ENCODE results near the gene IRGC.
"Not testable (repeated sequence)": the region's sequence is repeated elsewhere in the genome, so short reads cannot be mapped to it uniquely, and the experiment has no call there.

IRGC gene, protein sequence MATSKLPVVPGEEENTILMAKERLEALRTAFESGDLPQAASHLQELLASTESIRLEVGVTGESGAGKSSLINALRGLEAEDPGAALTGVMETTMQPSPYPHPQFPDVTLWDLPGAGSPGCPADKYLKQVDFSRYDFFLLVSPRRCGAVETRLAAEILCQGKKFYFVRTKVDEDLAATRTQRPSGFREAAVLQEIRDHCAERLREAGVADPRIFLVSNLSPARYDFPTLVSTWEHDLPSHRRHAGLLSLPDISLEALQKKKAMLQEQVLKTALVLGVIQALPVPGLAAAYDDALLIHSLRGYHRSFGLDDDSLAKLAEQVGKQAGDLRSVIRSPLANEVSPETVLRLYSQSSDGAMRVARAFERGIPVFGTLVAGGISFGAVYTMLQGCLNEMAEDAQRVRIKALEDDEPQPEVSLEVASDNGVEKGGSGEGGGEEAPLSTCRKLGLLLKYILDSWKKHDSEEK

GRCh38 chr19:43715776-43716175 lies at the start of gene IRGC:
Gene IRGC (plus strand): TSS chr19:43716076. CDS start chr19:43718559, 2,483 bp downstream.
- DNase-seq, result no peak

GRCh38 chr19:43667126-43667875 lies 48.6 kb upstream of the IRGC start:
- no peak for DNase-seq

DNA sequence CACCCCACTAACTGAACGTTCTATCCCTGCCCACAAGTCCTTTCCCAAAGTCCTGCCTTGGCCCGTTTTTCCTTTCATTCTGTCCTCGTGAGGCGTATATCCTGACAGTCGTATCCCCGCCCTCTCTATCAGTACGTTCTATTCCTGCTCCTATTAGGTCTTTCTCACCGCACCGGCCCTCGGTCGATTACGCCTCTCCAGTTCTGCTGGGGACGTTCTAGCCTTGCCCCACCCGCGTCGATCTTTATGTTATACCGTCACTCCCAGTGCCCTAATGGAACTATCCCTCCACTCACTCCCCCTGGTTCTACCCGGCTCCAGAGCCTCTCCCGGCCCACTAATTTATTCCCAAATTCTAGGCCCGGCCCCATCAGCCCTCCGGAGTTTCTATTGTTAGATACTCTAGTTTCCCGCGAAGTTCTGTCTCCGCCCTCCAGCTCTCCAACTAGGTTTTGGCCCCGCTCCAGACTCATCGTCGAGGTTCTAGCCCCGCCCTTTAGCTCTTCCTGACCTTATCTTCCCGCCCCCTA lies 47.9 kb upstream of the IRGC start:
- no peak for DNase-seq

DNA sequence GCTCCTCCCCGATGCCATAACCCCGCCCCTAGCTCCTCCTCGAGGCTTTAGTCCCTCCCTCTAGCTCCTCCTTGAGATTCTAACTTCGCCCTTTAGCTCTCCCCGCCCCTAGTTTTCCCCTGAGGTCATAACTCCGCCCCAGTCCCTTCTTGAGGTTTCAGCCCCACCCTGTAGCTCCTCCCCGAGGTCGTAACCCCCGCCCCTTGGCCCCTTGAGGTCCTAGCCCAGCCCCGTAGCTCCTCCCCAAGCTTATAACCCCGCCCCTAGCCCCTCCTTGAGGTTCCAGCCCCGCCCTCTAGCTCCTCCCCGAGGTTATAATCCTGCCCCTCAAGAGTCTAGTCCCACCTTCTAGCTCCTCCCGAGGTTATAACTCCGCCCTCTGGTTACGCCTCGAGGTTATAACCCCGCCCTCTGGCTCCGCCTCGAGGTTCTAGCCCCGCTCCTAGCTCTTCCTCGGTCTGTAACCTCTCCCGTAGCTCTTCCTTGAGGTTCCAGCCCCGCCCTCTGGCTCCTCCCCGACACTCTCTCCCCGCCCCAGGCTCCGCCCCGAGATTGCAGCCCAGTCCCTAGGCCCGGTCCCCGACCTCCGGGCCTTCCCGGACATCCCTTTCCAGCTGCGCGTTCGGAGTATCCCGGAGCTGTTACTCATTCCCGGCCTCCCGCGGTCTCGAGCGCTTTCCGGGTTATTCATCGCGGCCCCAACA lies 47.3 kb upstream of the IRGC start:
- peak; percentile 80 for DNase-seq

GRCh38 chr19:43672061-43672679 lies 43.7 kb upstream of the IRGC start:
- no peak for DNase-seq

DNA sequence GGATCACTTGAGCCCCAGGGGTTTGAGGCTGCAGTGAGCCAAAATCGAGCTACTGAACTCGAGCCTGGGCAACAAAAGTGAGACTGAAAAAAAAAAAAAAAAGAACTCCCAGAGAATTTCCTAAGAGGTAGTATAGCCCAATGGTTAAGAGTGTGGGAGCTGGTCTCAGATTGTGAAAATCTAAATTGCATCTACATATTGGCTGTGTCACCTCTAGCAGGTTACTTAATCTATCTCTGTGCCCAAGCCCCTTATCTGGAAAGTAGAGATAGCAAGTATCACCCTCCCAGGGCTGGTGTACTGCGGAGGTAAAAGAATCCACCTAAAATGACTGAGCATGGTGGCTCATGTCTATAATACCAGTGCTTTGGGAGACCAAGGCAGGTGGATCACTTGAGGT lies 42.2 kb upstream of the IRGC start:
- no peak for DNase-seq

- no peak for DNase-seq
Observed at GRCh38 chr19:43674183-43674582, 41.7 kb upstream of the IRGC start.

- no peak for DNase-seq
Observed at GRCh38 chr19:43674596-43674995, 41.3 kb upstream of the IRGC start.

GRCh38 chr19:43675269-43675879 lies 40.5 kb upstream of the IRGC start:
- peak; percentile 42 for DNase-seq

GRCh38 chr19:43675906-43676305 lies 40.0 kb upstream of the IRGC start:
- no peak for DNase-seq

DNA sequence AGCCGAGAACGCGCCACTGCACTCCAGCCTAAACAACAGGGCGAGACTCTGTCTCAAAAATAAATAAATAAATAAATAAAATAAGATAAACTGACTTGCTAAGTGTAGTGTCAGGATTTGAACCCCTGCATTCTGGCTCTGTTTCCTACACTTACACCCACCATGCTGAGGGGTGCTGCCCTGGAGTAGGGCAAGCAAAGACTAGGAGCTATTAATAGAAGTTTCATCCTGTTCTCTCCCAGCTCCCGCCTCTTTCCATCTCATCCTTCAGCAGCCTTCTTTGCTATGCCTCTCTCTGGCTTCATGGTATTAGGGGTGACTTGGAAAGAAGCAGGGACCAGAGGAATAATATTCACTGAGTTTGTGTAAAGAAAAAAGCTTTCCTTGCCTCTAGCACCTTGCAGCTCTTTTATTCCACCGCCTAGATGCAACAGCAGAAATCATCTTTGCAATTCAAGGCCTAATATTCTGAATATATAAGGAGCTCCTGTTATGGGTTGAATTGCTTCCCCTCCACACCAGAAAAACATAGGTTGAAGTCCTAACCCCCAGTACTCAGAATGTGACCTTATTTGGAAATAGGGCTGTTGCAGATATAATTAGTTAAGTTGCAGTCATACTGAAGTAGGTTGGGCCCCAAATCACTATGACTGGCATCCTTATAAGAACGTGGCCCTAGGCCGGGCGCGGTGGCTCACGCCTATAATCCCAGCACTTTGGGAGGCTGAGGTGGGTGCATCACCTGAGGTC lies 37.2 kb upstream of the IRGC start:
- no peak for DNase-seq

DNA sequence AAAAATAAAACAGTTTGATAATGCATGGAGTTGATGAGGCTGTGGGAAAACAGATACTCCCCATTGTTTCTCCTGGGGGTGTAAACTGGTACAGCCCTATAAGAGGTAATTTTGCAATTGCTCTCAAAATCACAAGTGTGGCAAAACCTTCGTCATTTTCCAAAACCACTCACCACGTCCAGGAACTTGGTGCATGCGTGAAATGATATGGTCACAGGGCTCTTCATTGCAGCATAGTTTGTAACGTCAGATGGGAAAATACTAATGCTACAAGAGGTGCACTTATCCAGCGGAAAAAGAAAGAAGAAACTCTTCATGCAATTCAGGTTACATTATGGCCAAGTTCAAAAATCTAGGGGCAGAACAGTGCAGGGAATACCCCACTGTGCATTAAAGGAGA lies 34.1 kb upstream of the IRGC start:
- DNase-seq, result no peak

DNA sequence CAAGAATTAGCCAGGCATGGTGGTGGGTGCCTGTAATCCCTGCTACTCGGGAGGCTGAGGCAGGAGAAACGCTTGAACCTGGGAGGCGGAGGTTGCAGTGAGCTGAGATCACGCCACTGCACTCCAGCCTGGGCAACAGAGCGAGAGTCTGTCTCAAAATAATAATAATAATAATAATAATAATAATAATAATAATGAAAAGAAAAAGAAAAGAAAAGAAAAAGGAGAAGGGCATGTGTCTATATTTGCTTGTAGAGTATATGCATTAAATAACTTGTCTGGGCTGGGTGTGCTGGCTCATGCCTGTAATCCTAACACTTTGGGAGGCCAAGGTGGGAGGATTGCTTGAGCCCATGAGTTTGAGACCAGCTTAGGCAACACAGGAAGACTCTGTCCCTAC lies 33.6 kb upstream of the IRGC start:
- DNase-seq, result not testable (repeated sequence)

GRCh38 chr19:43682824-43683661 lies 32.8 kb upstream of the IRGC start:
- no peak for DNase-seq

DNA sequence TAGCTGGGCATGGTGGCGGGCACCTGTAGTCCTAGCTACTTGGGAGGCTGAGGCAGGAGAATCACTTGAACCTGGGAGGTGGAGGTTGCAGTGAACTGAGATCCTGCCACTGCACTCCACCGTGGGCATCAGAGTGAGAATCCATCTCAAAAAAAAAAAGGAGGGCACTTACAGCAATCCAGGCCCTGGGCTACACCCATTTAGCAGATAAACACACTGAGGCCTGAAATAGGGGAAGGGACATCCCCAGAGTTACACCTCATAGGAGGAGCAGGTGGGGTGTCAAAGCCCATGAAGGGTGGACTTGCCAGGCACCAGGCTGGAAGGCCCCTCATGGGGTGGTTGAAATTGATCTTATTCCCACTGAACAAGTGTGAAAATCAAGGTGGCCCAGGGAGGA lies 32.0 kb upstream of the IRGC start:
- DNase-seq, result no peak

GRCh38 chr19:43684326-43684725 lies 31.6 kb upstream of the IRGC start:
- no peak for DNase-seq

DNA sequence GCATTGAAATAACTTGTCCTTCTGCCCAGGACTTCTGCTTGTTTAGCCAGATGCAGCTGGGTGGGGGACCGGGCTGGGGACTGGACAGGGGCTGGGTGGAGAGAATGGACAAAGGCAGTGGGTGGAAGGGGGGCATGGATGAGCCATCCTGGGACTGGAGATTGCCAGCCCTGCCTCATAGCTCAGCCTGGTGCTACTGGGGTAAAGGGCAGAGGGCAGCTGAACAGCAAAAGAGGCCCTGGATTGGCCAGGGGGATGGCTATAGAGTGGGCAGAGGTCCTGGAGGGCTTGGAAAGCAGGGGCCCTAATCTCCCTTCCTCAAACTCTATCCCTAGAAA lies 28.2 kb upstream of the IRGC start:
- no peak for DNase-seq

- DNase-seq, result no peak
Observed at GRCh38 chr19:43688059-43688701, 27.7 kb upstream of the IRGC start.

- no peak for DNase-seq
Observed at GRCh38 chr19:43690444-43690843, 25.4 kb upstream of the IRGC start.

GRCh38 chr19:43690890-43691289 lies 25.0 kb upstream of the IRGC start:
- no peak for DNase-seq
